Astrocyte of the cerebellum (primary cell): ENCODE data around the gene JAKMIP2.
A peak's percentile ranks its signal among the peaks of the same experiment; 100 is the strongest.

Source experiments
- DNase-seq: peaks from one replicate; pipeline ENCODE4 v3.0.0-alpha.2; 2011; ENCODE audit warnings: low read depth
- H3K4me3 ChIP-seq: 2 replicates; pipeline ENCODE4 v1.5.1; 2011; ENCODE audit warnings: mild to moderate bottlenecking, low read depth, low read length, moderate library complexity
- in situ Hi-C: cut with HindIII; loops from 2 replicates; pipeline ENCODE4 v1.10.0; 2017; ENCODE audit warnings: low sequenced_read_pairs
- TF ChIP-seq, protein P1 (sequence below): IDR thresholded peaks from 2 replicates; pipeline ENCODE4 v1.5.1; 2012; ENCODE audit warnings: low read length, low read depth, moderate library complexity, mild to moderate bottlenecking; ENCODE audit errors: missing control alignments

Gene JAKMIP2

DNA sequence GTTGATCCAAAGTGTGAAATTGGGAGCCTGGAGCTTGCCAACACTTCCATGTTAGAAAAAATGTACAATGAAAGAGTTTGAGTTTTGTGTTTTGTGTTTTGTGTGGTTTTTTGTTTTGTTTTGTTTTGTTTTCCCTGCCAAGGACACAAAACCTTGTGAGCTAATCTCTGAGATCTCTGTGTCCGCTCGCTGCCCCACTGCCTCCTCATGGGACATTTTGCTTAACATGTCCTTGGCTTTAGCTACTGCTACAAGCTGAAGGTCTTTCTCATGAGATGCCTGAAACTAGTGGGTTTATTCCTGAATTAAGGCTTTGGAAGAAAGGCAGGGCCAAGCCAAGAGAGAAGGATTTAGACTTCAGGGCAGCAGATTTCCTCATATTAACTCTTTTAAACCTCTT is 7.3 kb upstream of the JAKMIP2 start:
- TF ChIP-seq, protein P1, sequence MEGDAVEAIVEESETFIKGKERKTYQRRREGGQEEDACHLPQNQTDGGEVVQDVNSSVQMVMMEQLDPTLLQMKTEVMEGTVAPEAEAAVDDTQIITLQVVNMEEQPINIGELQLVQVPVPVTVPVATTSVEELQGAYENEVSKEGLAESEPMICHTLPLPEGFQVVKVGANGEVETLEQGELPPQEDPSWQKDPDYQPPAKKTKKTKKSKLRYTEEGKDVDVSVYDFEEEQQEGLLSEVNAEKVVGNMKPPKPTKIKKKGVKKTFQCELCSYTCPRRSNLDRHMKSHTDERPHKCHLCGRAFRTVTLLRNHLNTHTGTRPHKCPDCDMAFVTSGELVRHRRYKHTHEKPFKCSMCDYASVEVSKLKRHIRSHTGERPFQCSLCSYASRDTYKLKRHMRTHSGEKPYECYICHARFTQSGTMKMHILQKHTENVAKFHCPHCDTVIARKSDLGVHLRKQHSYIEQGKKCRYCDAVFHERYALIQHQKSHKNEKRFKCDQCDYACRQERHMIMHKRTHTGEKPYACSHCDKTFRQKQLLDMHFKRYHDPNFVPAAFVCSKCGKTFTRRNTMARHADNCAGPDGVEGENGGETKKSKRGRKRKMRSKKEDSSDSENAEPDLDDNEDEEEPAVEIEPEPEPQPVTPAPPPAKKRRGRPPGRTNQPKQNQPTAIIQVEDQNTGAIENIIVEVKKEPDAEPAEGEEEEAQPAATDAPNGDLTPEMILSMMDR: no peak
- no peak overlapping the region for H3K4me3 ChIP-seq
- no peak for DNase-seq
- in situ Hi-C loops: no loop called here

DNA sequence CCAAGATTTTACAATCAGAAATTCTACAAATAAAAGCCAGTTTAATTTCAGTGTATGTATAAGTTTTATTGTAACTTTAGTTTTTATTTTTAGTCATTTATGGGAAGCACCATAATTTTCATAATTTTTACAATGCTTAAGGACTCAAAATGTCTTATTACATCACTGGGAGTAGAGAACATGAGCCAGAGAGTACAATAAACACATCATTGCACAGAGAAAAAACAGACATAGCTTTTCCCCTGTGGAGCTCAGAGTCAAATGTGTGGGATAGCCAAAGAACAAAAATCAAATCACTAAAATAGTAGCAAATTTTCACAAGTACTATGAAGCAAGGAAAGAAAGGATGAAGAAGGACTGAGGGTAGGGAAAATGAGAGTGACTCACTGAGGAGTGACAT is 5.5 kb upstream of the JAKMIP2 start:
- in situ Hi-C loops: no loop called here
- TF ChIP-seq, protein P1: no peak
- DNase-seq: no peak
- no peak overlapping the region for H3K4me3 ChIP-seq

DNA sequence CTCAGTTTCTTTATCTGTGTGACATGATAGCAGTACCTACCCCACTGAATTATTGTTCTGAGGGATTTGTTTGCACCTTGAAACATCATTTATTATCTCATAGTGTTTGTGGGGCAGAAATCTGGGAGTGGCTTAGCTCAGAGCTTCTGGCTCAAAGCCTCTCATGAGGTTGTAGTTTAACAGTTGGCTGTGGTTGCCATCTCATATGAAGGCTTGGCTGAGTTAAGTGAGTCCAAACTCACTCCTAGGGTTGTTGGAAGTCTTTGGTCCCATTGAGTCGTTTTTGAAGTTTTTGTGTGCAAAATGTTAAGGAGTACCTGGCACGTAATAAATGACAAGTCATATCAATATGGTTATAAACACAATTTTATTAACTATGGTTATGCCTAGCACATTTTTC is 3.6 kb upstream of the JAKMIP2 start:
- TF ChIP-seq, protein P1: no peak
- no peak for DNase-seq
- no peak overlapping the region for H3K4me3 ChIP-seq
- in situ Hi-C loops: no loop called here

DNA sequence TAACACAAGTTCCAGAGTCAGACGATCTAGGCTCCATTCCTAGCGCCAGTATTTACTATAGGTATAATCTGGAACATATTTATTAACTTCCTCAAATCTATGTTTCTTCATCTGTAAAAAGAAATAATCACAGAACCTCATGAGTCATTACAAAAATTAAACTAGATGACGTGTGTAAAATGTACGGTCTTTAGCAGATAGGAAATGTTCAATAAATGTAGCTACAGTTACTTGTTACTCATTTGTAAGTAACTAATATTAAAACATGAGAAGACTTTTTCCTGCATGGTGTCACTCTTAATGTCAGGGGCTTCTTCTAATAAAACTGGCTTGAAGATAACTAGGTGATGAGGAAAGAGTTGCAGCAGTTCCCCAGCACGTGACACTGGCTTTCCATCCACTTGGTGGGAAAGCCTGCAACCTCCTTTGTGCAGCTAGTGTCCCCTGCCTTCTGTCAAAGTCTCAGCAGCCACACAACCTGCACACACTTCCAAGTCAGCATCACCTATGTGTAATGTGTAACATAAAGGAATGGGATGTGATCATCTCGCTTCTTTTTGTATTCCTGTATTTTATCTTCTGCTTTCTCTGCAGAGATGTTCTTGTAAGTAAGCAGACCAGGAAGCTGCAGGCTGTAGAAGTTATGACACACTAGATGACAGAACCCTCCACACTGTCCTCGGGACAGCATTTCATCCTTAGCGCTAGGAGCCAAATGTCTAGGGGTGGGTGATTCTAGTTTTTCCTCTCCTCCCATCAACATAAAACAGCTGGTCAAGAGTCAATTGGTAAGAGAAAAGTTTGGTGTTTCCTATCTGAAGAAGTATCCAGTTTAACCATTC is 1.8 kb upstream of the JAKMIP2 start:
- H3K4me3 ChIP-seq: no peak overlapping the region
- TF ChIP-seq, protein P1: no peak
- no peak for DNase-seq
- in situ Hi-C loops: no loop called here

DNA sequence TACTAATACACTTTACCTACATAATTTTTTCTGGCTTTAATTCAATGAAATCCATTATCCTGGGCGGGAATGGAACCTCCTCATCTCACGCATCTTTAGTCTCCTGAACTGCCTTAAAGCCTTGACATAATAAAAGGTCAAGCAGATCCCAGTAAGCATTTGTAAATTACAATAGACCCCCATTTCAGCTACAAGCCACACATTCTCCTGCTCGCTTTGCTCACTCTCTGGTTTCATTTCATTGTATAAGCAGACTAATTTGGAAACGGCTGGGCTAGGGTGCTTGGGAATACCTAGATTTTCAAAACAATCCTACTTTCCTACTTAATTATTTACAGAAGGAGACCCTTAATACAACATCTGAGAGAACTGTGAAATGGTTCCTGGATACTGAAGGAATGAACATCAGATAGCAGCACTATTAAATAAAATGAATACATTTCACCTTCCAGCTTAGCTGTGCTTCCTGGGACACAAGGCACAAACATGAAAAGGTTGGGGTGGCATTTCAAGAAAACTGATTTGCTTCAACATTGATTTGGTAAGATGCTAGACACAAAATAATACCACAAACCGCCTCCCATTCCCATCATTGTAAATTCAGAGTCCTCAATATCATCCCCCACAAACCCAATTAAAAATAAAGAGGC is 1.5 kb downstream of the JAKMIP2 start:
- in situ Hi-C loops: no loop called here
- TF ChIP-seq, protein P1: no peak
- peak overlapping the region; percentile 56 for H3K4me3 ChIP-seq
- DNase-seq: no peak

DNA sequence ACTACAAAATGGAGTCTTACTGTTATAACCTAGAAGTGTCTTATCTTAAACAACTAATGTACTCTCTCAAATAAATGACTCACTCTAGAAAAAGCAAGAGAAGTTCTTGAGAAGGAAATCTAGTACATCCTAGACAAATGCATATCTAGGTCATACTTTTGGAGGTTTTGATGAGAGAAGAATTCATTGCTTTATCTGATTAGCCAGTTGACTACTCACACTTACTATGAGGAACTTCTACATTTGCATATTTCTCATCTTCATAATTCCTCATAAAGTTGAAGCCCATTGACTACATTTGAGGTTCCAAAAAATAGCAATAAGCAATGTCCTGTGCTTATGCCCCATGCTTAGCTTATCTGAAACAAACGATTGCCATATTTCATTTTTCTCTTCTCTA is 2.8 kb downstream of the JAKMIP2 start:
- in situ Hi-C loops: no loop called here
- H3K4me3 ChIP-seq: no peak overlapping the region
- no peak for DNase-seq
- TF ChIP-seq, protein P1: no peak
